GM21737 (cell line): ENCODE results near the gene SPACDR.
"Not testable (repeated sequence)": the region's sequence is repeated elsewhere in the genome, so short reads cannot be mapped to it uniquely, and the experiment has no call there.

Source experiments
- ATAC-seq: cut with Tn5 transposase; IDR thresholded peaks from one replicate; pipeline ENCODE4 v1.9.1; 2021; ENCODE audit warnings: mild to moderate bottlenecking, moderate library complexity; ENCODE audit not compliant: unreplicated experiment

SPACDR gene, protein sequence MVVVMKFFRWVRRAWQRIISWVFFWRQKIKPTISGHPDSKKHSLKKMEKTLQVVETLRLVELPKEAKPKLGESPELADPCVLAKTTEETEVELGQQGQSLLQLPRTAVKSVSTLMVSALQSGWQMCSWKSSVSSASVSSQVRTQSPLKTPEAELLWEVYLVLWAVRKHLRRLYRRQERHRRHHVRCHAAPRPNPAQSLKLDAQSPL

DNA sequence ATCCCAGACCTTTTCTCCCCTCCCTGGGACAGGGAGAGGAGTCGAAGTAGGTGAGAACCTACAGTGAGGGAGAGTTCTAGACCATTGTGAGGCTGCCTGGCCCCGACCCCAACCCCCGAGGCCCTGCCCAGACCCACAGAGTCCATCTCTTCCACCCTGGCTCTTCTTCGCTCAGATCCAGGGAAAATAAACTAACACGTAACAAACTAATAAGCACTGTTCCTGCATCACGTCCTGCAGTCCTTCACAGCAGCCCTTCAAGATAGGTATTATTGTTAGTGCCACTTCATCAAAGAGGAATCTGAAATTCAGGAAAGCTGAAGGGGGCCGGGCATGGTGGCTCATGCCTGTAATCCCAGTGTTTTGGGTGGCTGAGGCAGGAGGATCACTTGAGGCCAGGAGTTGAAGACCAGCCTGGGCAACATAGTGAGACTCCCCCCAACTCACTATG lies at the start of gene SPACDR:
Gene SPACDR, minus strand, starts transcription at position 51 of the 451 bp plus-strand sequence. CDS start 235 bp downstream, outside the sequence.
- no peak for ATAC-seq

DNA sequence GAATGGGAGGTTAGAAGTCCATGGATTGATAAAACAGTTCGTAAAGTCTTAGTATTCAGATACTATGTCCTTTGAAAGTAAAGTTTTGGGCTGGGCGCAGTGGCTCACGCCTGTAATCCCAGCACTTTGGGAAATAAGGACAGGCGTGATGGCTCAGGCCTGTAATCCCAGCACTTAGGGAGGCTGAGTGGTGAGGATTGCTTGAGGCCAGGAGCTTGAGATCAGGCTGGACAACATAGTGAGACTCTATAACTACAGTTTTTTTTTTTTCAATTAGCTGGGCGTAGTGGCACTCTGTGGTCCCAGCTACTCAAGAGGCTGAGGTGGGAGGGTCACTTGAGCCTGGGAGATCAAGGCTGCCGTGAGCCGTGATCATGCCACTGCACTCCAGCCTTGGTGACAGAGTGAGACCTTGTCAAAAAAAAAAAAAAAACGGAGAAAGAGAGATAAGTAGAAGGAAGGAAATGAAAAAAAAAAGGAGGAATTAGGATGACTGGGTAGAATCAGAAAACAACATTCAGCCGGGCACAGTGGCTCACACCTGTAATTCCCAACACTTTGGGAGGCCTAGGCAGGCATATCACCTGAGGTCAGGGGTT lies 49.3 kb upstream of the SPACDR start:
- ATAC-seq = no peak

- ATAC-seq = no peak
Measured at GRCh38 chr7:100510437-100511239, 46.6 kb upstream of the SPACDR start.

GRCh38 chr7:100509231-100509630 lies 45.2 kb upstream of the SPACDR start:
- ATAC-seq = no peak

DNA sequence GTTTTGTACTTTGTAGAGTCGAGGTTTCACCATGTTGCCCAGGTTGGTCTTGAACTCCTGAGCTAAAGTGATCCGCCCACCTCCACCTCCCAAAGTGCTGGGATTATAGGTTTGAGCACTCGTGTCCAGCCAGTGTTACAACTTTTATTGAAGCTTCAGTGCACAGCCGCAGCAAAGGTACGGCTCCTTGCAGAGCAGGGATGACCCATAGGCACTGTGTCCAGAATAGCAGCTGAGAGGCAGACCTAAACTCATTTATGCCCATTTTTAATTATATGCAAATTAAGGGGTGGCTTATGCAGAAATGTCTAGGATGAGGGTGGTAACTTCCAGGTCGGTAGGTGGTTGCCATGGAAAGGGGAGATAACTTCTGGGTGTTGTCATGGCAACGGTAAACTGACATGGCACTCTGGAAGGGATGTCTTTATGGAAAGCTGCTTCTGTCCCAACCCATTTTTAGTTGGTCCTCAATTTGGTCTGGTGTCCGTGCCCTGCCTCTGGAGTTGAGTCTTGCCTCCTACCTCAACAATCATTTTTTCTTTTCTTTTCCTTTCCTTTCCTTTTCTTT lies 42.4 kb upstream of the SPACDR start:
- no peak for ATAC-seq

- no peak for ATAC-seq
Measured at GRCh38 chr7:100504887-100505611, 41.0 kb upstream of the SPACDR start.

DNA sequence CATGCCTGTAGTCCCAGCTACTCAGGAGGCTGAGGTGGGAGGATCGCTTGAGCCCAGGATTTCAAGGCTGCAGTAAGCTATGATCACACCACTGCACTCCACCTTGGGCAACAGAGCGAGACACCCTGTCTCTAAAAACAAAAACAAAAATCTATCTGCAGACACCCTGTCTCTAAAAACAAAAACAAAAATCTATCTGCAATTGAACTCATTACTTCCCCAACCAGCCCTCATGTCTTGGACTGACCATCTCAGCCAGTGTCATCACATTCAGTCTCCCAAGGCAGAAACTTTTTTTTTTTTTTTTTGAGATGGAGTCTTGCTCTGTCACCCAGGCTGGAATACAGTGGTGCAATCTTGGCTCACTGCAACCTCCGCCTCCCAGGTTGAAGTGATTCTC lies 40.0 kb upstream of the SPACDR start:
- ATAC-seq = not testable (repeated sequence)

DNA sequence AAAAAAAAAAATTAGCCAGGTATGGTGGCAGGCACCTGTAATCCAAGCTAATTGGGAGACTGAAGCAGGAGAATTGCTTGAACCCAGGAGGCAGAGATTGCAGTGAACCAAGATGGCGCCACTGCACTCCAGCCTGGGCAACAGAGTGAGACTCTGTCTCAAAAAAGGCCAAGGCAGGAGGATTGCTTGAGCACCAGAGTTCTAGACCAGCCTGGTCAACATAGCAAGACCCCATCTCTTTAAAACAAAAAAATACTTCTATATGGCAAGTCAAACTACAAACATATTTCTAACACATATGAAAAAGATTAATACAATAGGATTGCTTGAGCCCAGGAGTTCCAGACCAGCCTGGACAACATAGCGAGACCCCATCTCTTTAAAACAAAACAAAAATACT lies 36.7 kb upstream of the SPACDR start:
- not testable (repeated sequence) for ATAC-seq

GRCh38 chr7:100496509-100496908 lies 32.4 kb upstream of the SPACDR start:
- ATAC-seq = no peak

DNA sequence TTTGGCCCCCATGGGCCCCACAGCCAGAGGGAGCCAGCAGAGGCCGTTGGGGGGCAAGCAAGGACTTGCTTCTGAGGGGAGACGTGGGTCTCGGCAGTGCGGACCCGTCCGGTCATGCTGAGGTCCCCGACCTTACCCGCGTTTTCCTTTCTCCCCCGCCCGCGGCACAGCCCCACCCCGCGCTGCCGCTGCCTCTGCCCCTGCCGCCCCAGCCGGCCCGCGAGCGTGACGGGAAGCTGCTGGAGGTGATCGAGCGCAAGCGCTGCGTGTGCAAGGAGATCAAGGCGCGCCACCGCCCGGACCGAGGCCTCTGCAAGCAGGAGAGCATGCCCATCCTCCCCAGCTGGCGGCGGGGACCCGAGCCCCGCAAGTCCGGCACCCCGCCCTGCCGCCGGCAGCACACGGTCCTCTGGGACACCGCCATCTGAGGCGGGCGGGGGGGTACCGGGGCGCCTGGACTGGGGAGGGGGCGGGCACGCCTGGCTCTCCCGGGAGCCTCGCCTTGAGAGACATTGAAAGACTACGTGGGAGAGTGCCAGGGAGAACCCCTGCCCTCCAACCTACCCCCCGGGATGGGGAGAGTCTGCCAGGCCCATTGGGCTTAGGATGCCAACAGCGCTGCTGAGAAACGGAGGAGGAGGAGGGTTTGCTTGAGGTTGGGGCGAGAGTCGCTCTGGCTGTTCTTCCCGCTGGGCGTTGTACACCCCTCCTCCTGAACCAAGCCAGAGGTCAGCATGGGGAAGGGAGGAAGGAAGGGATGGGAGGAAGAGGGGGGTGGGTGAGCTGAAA lies 29.6 kb upstream of the SPACDR start:
- no peak for ATAC-seq

DNA sequence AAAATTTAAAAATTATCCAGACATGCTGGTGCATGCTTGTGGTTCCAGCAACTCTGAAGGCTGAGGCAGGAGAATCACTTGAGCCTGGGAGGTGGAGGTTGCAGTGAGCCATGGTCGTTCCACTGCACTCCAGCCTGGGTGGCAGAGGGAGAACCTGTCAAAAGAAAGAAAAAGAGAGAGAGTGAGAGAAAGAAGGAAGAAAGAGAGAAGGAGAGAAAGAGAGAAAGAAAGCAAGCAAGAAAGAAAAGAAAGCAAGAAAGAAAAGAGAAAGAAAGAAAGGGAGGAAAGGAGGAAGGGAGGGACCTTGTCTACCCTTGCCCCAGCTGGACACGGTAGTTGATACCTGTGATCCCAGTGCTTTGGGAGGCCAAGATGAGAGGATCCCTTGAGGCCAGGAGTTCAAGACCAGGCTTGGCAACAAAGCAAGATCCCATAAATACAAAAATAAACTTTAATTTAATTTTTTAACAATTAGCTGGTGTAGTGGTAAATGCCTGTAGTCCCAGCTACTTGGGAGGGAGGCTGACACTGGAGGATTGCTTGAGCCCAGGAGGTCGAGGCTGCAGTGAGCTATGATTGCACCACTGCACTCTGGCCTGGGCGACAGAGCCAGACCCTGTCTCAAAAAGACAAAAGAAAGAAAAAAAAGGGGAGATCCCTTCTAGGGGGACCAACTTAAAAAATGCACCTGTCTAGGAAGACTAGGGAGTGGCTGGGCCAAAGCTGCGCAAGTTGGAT lies 28.8 kb upstream of the SPACDR start:
- no peak for ATAC-seq

GRCh38 chr7:100491192-100491578 lies 27.1 kb upstream of the SPACDR start:
- ATAC-seq = no peak

- ATAC-seq = no peak
Measured at GRCh38 chr7:100490483-100491191, 26.6 kb upstream of the SPACDR start.

DNA sequence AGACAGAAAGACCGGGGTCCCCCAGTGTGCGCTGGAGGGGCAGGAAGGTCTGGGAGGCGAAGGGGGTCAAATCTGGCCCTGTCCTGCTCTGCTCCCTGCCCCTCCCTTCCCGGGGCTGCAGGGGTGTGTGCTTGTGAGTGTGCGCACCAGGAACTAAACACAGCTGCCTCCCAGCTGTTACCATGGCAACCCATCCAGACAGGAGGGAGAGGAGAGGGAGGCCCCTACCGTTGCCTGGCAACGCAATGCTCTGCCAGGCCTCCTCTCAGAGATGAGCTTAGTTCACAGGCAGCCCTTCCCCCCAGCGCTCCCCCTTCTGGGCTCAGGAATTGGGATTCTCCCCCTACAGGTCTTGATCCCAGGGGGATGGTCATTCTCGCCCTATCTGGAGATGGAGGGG lies 25.8 kb upstream of the SPACDR start:
- ATAC-seq = no peak

GRCh38 chr7:100489121-100489520 lies 25.1 kb upstream of the SPACDR start:
- ATAC-seq = no peak

DNA sequence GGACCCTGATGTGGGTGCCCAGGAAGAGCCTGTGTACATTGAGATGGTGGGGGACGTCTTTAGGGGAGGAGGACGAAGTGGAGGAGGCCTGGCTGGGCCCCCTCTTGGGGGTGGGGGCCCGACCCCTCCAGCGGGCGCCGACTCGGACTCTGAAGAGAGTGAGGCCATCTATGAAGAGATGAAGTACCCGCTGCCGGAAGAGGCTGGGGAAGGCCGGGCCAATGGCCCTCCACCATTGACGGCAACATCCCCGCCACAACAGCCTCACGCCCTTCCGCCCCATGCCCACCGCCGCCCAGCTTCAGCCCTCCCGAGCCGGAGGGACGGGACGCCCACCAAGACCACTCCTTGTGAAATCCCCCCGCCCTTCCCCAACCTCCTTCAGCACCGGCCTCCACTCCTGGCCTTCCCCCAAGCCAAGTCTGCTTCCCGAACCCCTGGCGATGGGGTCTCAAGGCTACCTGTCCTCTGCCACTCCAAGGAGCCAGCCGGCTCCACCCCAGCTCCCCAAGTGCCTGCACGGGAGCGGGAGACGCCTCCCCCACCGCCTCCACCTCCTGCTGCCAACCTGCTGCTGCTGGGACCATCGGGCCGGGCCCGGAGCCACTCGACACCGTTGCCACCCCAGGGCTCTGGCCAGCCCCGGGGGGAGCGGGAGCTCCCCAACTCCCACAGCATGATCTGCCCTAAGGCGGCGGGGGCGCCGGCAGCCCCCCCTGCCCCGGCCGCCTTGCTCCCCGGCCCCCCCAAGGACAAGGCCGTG lies 24.5 kb upstream of the SPACDR start:
- ATAC-seq = no peak

- no peak for ATAC-seq
Measured at GRCh38 chr7:100486753-100487446, 22.8 kb upstream of the SPACDR start.
